ENCODE results near the gene ZNF385B.

The ZNF385B gene

GRCh38 chr2:179860255-179861026, 971 bp downstream of the ZNF385B start:
- no peak for TF ChIP-seq CTCF (IDR thresholded peaks at IDR 0.05; ENCODE audit: borderline replicate concordance, extremely low read depth, low read length, poor library complexity, severe bottlenecking)
- no peak for TF ChIP-seq EZH2 (IDR thresholded peaks at IDR 0.05; ENCODE audit: borderline replicate concordance, low read depth, low read length, severe bottlenecking)
- Histone ChIP-seq H4K20me1 (ENCODE audit: insufficient read depth, low read length) (no peaks in the 10 kb centered on the region), H2AFZ (ENCODE audit: low read depth, low read length) (no peak overlapping the region), H3K9me3 (ENCODE audit: insufficient read depth, low read length, severe bottlenecking) (no peaks in the 10 kb centered on the region), H3K4me3 (ENCODE audit: low read depth in 1 of 2, low read length in 2 of 2) (no peak overlapping the region), H3K4me1 (ENCODE audit: insufficient read depth, low read length) (no peaks in the 10 kb centered on the region), H3K79me2 (ENCODE audit: insufficient read depth, low read length) (no peaks in the 10 kb centered on the region), H3K36me3 (ENCODE audit: insufficient read depth, low read length) (no peaks in the 10 kb centered on the region), H3K9ac (ENCODE audit: low read depth, low read length) (no peak overlapping the region), H3K4me2 (ENCODE audit: insufficient read depth, low read length) (no peak overlapping the region), H3K27me3 (ENCODE audit: insufficient read depth, low read length, poor library complexity) (peaks cover 15% of the 10 kb centered on the region), H3K27ac (ENCODE audit: low read length) (no peak overlapping the region)
- DNase-seq (no peak), ATAC-seq (ENCODE audit: insufficient read depth, low read depth) (no peak)

- DNase-seq (no peak), ATAC-seq (ENCODE audit: insufficient read depth, low read depth) (no peak)
- no peak overlapping the region for H3K9ac ChIP-seq (ENCODE audit: low read depth, low read length)
- no peaks in the 10 kb centered on the region for H3K36me3 ChIP-seq (ENCODE audit: insufficient read depth, low read length)
- H2AFZ ChIP-seq (ENCODE audit: low read depth, low read length), result no peak overlapping the region
- H3K4me1 ChIP-seq (ENCODE audit: insufficient read depth, low read length), result no peaks in the 10 kb centered on the region
- no peaks in the 10 kb centered on the region for H3K9me3 ChIP-seq (ENCODE audit: insufficient read depth, low read length, severe bottlenecking)
- peaks cover 15% of the 10 kb centered on the region for H3K27me3 ChIP-seq (ENCODE audit: insufficient read depth, low read length, poor library complexity)
- no peak overlapping the region for H3K4me3 ChIP-seq (ENCODE audit: low read depth in 1 of 2, low read length in 2 of 2)
- no peaks in the 10 kb centered on the region for H3K79me2 ChIP-seq (ENCODE audit: insufficient read depth, low read length)
- H3K4me2 ChIP-seq (ENCODE audit: insufficient read depth, low read length), result no peak overlapping the region
- no peak overlapping the region for H3K27ac ChIP-seq (ENCODE audit: low read length)
- TF ChIP-seq CTCF (IDR thresholded peaks at IDR 0.05; ENCODE audit: borderline replicate concordance, extremely low read depth, low read length, poor library complexity, severe bottlenecking), result no peak
- no peak for TF ChIP-seq EZH2 (IDR thresholded peaks at IDR 0.05; ENCODE audit: borderline replicate concordance, low read depth, low read length, severe bottlenecking)
- no peaks in the 10 kb centered on the region for H4K20me1 ChIP-seq (ENCODE audit: insufficient read depth, low read length)
These were observed 1.9 kb downstream of the ZNF385B start for GRCh38 chr2:179859523-179859922.

GRCh38 chr2:179857236-179857635, 4.2 kb downstream of the ZNF385B start:
- no peaks in the 10 kb centered on the region for H3K4me1 ChIP-seq (ENCODE audit: insufficient read depth, low read length)
- ATAC-seq (ENCODE audit: insufficient read depth, low read depth), result no peak
- H3K36me3 ChIP-seq (ENCODE audit: insufficient read depth, low read length), result no peaks in the 10 kb centered on the region
- no peak overlapping the region for H3K9ac ChIP-seq (ENCODE audit: low read depth, low read length)
- H2AFZ ChIP-seq (ENCODE audit: low read depth, low read length), result no peak overlapping the region
- no peak for DNase-seq
- peaks cover 15% of the 10 kb centered on the region for H3K27me3 ChIP-seq (ENCODE audit: insufficient read depth, low read length, poor library complexity)
- no peak for TF ChIP-seq CTCF (IDR thresholded peaks at IDR 0.05; ENCODE audit: borderline replicate concordance, extremely low read depth, low read length, poor library complexity, severe bottlenecking)
- no peak for TF ChIP-seq EZH2 (IDR thresholded peaks at IDR 0.05; ENCODE audit: borderline replicate concordance, low read depth, low read length, severe bottlenecking)
- no peak overlapping the region for H3K4me3 ChIP-seq (ENCODE audit: low read depth in 1 of 2, low read length in 2 of 2)
- H3K9me3 ChIP-seq (ENCODE audit: insufficient read depth, low read length, severe bottlenecking), result no peaks in the 10 kb centered on the region
- no peak overlapping the region for H3K27ac ChIP-seq (ENCODE audit: low read length)
- no peak overlapping the region for H3K4me2 ChIP-seq (ENCODE audit: insufficient read depth, low read length)
- no peaks in the 10 kb centered on the region for H3K79me2 ChIP-seq (ENCODE audit: insufficient read depth, low read length)
- H4K20me1 ChIP-seq (ENCODE audit: insufficient read depth, low read length), result no peaks in the 10 kb centered on the region

All from DND-41 (cell line).